ENCODE results near the gene PRICKLE1.
A peak's percentile ranks its signal among the peaks of the same experiment; 100 is the strongest.

Gene PRICKLE1

GRCh38 chr12:42588524-42589464 is 752 bp downstream of the PRICKLE1 start:
- no peak for DNase-seq (ENCODE audit: low spot score)

GRCh38 chr12:42587601-42588523 is 1.7 kb downstream of the PRICKLE1 start:
- DNase-seq (ENCODE audit: low spot score): no peak

GRCh38 chr12:42586268-42586667 is 3.3 kb downstream of the PRICKLE1 start:
- no peak for DNase-seq (ENCODE audit: low spot score)

- no peak for DNase-seq (ENCODE audit: low spot score)
Measured at GRCh38 chr12:42585841-42586216, 3.7 kb downstream of the PRICKLE1 start.

- DNase-seq (ENCODE audit: low spot score): no peak
Measured at GRCh38 chr12:42585154-42585840, 4.2 kb downstream of the PRICKLE1 start.

- DNase-seq (ENCODE audit: low spot score): no peak
Measured at GRCh38 chr12:42584651-42585111, 4.9 kb downstream of the PRICKLE1 start.

GRCh38 chr12:42583016-42583415 is 6.5 kb downstream of the PRICKLE1 start:
- DNase-seq (ENCODE audit: low spot score): no peak

- DNase-seq (ENCODE audit: low spot score): no peak
Measured at GRCh38 chr12:42582498-42582897, 7.0 kb downstream of the PRICKLE1 start.

GRCh38 chr12:42582050-42582449 is 7.5 kb downstream of the PRICKLE1 start:
- DNase-seq (ENCODE audit: low spot score): no peak

- no peak for DNase-seq (ENCODE audit: low spot score)
Measured at GRCh38 chr12:42576374-42576773, 13.2 kb downstream of the PRICKLE1 start.

- DNase-seq (ENCODE audit: low spot score): no peak
Measured at GRCh38 chr12:42575717-42576116, 13.8 kb downstream of the PRICKLE1 start.

GRCh38 chr12:42574851-42575266 is 14.7 kb downstream of the PRICKLE1 start:
- no peak for DNase-seq (ENCODE audit: low spot score)

GRCh38 chr12:42571327-42572009 is 18.1 kb downstream of the PRICKLE1 start:
- no peak for DNase-seq (ENCODE audit: low spot score)

- no peak for DNase-seq (ENCODE audit: low spot score)
Measured at GRCh38 chr12:42570076-42570475, 19.5 kb downstream of the PRICKLE1 start.

- DNase-seq (ENCODE audit: low spot score): peak; percentile 77
Measured at GRCh38 chr12:42568952-42569915, 20.3 kb downstream of the PRICKLE1 start.

GRCh38 chr12:42565633-42566032 is 23.9 kb downstream of the PRICKLE1 start:
- no peak for DNase-seq (ENCODE audit: low spot score)

- DNase-seq (ENCODE audit: low spot score): no peak
Measured at GRCh38 chr12:42564996-42565395, 24.6 kb downstream of the PRICKLE1 start.

- DNase-seq (ENCODE audit: low spot score): no peak
Measured at GRCh38 chr12:42564556-42564955, 25.0 kb downstream of the PRICKLE1 start.

- no peak for DNase-seq (ENCODE audit: low spot score)
Measured at GRCh38 chr12:42560977-42561376, 28.6 kb downstream of the PRICKLE1 start.

- no peak for DNase-seq (ENCODE audit: low spot score)
Measured at GRCh38 chr12:42557586-42558172, 31.9 kb downstream of the PRICKLE1 start.
